ENCODE data around the gene POP4.
"Not testable (repeated sequence)": the region's sequence is repeated elsewhere in the genome, so short reads cannot be mapped to it uniquely, and the experiment has no call there.

Gene POP4

DNA sequence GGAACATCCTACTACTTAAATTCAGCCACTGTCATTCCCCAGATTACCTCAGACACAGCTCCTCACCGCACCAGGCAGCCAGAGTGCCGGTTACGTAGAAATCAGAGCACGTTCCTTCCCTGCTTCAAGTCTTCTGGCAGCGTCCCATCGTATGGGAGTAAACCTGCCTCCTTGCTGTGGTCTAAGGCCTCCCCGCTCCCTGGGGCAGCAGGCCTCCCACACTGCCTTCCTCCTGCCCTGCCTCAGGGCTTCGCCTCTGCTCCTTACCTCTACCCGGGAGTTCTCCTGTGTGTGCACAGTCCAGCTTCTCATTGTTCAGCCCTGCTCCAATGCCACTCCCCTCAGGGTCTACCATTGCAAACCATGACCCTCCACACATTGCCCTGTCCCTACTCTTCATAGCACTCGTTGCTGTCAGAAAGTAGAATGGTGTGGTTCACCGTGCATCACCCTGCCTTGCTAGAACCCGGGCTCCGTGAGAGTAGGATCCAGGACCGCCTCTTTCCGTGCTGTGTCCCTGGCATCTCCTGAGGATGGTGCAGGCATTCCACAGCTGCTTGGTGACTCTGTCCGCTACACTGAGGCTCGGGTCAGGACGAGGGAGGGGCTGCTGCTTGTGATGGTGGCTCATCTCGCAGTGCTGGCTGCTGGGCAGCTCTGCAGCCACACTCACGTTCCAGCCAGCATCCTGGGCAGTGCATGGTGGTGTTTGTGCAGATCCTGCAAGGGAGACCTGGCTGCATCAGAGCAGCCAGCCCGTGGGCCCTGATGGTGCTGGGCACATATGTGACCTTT, 6.9 kb downstream of the POP4 start:
- DNase-seq: no peak

DNA sequence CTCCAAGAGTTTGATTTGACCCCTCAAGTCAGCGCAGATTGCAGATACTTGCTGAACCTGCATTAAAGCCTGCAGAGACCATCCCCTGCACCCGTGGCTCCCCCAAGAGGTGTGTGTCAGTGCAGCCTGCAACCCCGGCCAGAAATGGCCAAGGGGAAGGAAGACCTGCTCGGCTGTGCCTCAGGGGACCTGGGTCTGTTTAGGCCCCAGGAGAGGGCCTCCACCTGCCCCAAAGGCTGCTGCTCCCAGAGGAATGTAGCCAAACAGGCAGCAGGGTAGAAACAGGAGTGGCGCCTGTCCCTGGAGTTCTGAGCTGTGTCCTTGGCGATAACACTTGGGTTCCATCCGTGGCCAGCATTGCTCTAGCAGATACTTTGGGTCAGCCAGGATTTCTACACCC, 8.0 kb downstream of the POP4 start:
- no peak for DNase-seq

DNA sequence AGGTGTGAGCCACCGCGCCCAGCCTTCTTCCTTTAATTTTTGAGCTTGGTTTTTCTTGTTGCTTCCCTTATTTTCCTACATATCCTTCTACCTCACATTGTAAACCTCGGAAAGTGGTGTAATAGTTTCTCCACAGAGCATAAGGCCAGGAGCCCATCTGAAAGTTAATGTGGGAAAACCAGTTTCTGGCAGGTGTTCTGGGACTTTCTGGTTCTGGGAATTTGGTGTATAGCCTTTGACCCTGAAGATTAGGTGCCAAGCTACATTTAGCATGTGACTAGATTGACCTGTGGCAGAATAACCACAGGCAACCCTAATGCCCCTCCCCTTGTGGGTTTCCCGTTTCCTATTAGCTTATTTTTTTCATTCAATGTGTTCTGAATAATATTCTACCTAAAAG, 8.7 kb downstream of the POP4 start:
- no peak for DNase-seq

DNA sequence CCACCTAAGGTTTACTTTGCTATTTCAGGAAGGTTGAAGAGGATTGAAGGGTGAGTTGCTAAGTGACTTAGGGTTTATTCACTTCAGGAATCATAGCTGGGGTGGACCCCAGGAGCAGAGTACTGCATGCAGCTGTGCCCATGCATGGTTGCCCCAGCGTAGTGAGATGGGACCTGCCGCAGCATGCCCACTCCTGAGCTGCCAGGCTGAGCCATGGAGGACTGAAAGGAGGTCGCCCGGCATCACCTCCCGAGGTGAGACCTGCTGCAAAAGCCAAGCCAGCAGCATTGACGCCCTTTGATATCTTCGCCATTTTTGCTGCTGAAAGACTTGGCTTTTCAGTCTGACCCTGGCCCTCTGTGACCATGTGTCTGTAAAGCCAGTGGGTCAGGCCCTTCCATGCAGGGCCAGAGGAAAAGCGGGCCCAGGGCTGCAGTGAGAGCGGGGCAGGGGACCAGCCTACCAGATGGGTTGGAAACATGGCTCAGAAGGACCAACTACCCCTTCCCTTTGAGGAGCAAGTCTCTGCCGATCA, 9.9 kb downstream of the POP4 start:
- no peak for DNase-seq

DNA sequence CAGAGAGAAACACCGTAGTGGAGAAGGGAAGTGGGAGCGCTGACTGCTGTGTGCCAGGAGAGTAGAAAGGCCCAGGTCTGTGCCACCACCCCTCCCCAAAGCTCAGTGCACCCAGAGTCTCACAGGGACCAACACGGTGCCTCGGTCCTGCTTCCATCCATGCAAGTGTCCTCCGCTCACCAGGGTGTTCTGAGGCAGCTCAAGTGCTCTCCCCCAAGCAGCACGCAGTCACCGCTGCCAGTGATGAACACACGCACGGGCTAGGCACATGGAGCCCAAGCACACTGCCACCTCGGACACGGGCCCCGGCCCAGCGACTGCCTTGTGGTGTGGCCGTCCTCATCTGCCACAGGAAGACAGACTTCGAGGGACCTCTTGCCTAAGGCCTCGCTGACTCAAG, 10.5 kb downstream of the POP4 start:
- no peak for DNase-seq

DNA sequence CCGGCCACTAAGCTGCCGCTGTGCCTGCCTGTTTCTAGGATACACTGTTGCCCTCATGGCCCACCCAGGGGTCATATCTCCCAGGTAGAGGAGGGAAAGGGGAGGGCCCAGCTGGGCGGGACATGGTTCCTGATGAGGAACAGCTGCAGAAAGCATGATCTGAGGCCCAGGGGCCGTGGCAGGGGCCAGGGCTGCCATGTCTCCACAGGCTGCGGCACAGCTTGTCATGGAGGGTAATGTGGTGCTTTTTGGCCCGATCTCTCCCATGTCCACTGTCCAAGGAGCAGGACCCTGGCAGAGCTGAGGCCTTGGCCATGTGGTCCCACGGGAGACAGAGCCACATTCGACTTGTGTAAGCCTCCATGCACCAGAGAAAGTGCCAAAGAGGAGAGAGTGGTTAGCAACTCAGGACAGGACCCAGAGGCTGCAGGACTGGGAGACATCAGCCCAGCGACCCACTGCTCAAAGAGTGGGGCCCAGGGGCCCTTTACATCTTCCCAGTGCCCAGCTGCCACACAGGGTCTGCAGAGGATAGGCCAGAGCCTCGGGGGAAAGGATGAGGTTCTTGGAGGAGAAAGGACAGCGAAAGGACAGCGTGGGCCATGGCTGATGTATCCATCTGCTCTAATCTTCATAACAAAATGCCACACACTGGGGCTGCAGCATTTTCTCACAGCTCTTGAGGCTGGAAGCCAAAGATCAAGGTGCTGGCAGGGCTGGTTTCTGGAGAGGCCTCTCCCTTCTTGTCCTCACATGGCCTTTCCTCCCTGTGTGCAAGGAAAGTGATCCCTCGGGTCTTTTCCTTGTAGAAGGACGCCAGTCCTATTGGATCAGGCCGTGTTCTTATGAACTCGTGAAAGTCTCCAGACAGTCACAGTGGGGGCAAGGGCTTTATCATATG, 11.5 kb downstream of the POP4 start:
- DNase-seq: no peak

DNA sequence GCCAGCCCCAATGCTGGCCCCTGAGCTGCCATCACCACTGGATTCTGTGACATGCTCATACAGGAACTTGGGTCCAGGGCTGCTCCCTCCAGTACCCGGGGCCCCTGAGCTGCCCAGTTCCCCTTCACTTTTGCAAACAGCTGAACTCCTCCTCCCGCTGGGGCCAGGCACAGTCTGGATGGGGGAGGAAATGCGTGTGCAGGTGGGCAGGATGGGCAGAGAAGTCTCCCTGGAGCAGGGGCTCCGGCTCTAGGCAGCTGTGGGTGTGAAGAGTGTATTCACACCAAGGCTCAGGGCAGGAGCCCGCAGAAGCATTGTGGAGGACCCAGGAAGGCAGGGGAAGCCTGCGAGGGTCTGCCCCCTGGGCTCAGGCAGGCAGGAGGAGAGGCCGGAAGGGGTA, 12.4 kb downstream of the POP4 start:
- no peak for DNase-seq

DNA sequence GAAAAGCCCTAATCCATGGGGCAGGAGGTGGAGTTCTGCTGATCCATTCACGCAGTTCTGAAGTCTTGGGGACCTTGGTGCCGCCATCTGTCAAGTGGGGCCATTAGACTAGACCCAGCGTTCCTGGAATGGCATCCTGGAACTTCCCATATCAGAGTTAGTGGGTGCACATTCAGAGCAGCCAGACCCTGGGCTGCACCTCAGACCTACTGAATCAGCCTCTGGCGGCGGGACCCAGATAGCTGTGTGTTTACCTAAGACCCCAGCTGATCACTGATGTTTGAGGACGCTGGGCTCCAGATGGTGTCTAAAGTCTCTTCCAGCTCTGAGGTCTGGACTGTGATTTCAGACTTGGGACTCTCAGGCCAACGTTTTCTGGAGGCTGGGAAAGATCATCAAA, 12.8 kb downstream of the POP4 start:
- no peak for DNase-seq

DNA sequence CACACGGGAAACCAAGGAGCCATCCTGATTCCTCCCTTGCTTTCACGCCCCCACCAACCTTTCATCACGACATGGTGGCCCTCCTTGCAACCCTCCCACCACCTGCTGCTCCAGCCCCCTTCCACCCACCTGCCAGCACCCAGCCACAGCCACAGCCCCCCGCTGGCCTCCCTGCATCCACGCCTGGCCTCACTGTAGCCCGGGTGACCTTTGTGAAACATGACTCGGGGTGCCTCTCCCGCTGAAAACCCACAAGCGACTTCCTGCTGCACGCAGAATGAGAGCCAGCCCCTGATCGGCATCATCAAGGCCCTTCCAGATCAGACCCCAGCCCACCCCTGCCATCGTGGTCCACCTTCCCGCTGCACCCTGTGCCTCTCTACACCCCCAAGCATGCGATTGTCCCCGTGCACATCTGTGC, 14.9 kb downstream of the POP4 start:
- no peak for DNase-seq

DNA sequence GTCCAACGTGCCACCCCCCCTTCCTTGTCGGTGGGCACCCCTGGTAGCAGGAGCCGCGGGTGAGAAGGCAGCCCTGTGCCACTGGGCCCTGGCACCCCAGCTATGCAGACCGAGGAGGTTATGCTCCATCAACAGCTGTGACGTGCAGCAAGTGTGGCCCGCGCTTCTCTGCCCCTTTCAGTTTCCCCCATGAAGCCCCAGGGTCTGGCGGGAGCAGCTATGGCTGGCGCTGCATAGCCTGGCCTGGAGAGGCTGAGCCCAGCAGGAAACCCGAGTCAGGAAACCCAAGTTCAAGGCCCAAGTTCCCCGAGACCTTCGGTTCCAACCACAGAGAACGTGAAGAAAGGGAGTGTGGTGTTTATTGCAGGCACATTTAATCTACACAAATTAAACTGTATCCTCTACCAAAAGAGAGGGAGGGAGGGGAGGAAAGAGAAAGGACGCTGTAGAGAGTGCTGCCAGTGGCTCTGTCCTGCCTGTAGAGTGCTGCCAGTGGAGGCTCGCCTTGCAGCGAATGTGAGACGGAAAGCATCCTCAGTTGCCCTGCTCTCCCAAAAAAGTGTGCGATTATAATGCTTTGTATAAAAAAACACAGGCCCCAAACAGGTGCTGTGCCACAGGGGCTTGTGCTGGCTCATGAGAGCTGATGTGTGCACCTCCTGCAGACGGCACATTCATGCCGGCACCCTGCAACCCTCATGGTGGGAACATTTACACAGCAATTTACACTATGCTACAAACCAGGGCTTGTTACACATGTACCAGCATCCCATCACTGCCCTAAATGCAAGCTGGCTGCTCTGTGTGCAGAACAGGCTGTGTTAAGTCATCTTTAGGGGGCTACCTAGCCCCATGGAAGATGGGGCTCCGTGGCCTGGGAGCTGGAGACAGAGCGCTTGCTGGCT, 16.3 kb downstream of the POP4 start:
- no peak for DNase-seq

DNA sequence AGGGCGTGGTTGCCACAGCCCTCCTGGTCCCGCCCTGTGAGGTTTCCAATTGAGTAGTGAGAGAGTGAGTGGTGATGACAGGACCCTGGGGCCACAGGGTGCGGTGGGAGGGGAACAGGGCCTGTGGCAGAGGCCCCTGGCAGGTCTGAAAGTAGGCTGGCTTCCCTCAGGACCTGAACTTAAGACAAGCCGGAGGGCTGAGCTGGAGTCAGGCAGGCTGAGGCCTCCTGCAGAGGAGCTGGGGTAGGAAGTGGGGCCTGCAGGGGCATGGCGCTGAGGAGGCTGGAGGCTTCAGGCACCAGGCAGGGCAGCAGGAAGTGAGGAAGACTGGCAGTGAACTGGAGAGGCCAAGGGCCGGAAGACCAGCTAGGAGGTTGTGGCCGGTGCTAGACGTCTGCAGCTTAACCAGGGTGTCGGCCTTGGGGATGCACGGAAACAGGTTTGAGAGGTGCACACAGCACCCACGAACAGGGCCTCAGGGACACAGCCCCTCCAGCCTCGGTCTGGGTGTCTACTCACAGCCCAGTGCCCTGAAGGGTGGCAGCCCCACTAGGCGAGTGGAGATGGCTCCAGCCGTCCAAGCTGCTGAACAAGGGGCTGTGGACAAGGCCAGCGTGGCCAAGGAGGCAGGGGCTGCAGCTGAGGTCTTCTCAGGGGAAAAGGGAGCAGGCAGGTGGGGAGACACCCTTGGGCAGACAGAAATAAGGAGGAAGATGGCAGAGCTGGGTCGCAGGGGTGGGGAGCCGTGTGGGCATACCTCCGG, 17.8 kb downstream of the POP4 start:
- DNase-seq: no peak

DNA sequence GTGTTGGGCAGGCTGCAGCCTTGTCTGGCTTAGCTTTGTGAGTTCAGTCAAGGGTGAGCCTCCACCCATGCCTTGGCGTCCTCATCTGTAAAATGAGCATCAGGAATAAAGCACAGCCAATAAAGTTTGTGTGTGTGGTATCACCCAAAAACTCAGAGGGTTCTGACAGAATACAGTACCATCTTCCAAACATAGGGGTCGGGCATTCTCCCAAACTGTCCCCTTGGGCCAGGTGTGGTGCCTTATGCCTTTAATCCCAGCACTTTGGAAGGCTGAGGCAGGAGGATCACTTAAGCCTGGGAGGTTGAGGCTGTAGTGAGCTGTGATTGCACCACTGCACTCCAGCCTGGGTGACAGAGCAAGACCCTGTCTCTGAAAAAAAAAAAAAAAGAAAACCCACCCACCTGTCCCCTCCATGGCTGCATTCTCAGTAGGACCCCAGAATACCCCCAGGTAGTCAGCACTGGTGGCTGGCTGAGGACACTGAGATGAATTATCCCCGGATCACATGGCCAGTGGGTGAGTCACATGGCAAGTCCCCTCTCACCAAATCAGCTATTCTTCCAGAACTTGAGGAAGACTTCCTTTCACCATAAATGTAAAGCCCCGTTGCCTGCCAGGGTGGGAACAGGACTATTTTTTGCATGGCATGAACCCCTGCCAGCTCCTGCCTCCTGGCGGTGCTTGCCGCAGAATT, 18.6 kb downstream of the POP4 start:
- no peak for DNase-seq

DNA sequence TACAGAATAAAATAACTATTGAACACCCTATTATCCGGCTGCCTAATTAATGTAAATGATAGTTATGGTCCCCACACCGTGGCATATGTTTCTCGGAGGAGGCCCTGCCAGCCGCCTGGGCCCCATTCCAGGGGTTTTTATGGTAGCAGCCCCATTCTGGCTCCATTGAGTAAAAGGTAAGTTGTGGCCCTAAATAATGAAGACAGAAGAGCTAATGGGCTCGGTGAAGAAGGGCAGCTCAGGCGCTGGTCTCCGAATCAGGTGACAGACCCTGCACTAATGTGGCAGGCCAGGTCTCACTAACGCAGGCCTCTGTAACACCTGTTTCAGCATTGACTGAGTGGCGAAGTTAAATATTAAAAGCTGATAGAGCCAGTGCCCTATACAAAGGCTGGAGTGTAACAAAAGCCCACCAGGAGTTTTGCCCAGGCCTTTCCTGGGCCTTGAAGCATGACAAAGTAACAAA, 19.1 kb downstream of the POP4 start:
- DNase-seq: no peak

DNA sequence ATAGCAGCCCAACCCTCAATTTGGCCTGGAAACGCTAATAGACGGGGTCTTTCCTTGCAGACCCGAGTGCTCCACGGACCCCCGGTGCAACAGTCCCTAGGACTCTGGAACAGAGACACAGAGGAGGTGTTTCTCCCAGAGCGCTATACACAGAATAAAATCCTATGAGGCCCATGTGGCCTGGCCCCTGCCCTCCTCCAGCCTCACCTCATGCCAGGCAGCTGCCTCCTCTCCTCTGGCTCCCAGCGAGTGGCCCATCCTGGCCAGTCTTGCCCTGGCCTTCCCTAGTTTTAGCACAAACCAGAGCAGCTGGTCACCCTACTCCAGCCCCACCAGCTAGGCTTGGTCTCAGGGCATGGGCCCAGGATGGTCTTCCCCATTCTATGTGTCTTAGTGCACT, 20.3 kb downstream of the POP4 start:
- DNase-seq: no peak

DNA sequence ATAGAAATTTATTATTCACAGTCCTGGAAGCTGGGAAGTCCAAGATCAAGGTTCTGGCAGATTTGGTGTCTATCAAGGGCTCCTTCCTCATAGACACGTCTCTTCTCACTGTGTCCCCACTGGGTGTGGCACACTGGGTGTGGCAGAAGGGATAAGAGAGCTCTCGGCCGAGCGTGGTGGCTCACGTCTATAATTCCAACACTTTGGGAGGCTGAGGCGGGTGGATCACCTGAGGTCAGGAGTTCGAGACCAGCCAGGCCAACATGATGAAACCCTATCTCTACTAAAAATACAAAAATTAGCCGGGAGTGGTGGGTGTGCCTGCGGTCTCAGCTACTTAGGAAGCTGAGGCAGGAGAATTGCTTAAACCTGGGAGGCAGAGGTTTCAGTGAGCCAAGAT, 20.7 kb downstream of the POP4 start:
- DNase-seq: not testable (repeated sequence)

DNA sequence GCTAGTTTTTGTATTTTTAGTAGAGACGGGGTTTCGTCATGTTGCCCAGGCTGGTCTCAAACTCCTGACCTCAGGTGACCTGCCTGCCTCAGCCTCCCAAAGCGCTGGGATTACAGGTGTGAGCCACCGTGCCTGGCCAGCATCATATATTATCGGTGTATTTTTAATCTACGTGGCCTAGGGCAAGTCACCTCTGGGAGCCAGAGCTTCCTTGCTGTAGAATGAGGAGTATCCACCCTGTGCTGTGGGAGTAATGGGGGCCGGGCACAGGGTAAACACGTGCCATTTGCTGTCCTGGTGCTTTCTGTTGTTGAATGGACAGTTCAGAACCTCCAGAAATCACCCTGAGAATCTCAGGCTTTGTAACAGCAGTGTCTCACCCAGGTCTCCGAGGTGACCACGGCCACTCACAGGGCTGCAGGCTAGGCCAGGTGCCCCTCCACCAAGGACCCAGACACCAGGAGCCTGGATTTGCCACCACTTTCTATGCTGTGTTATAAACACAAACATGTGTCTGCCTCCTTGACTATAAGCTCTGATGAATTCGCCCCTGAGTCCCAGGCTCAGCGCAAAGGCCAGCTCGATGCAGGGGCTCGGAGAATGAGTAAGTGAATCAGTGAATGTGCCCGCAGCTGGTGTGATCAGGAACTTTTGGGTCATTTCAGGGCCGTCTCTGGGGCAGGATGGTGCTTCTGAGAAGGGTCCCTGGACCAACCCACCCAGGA, 22.7 kb downstream of the POP4 start:
- DNase-seq: no peak

DNA sequence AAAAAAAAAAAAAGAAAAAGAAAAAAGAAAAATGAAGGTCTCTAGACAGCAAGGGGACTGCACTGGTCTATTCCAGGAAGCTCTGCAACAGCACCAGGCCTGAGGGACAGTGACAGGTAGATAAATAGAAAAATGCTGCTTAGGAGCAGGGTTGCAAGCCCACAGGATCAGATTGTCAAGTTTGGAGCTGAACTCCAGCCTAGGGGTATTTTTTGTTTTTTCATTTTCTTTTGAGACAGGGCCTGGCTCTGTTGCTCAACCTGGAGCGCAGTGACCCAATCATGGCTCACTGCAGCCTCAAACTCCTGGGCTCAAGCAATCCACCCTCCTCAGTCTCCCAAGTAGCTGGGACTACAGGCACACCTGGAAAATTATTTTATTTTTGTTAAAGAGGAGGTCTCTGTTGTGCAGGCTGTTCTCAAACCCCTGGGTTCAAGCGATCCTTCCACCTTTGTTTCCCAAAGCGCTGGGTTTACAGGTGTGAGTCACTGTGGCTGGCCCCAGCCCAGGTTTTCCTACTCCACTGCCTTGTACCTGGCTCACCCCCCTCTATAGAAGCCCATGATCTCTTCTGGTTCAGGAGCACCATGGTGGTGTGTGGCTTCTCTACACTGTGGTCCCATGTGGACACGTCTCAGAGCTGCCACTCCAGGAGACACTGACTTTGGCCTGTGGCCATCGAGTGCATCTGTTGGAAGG, 23.9 kb downstream of the POP4 start:
- DNase-seq: no peak

DNA sequence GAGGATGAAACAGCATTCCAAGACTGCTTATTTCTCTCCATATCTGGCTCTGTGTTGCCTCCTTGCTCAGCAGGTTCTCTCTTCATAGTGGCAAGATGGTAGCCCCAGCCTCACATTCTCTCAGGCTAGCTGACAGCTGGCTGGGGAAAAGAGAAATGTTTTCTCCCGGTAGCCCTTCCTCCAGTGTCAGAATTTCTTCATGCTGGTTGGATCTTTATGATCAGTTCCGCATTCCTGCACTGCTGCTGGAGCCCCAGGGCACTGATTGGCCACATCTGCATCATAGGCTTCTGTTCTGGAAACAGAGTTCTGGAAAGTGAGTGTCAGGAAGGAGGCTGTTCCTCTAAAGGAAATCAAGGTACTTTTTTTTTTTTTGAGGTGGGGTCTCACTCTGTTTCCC, 24.6 kb downstream of the POP4 start:
- no peak for DNase-seq

DNA sequence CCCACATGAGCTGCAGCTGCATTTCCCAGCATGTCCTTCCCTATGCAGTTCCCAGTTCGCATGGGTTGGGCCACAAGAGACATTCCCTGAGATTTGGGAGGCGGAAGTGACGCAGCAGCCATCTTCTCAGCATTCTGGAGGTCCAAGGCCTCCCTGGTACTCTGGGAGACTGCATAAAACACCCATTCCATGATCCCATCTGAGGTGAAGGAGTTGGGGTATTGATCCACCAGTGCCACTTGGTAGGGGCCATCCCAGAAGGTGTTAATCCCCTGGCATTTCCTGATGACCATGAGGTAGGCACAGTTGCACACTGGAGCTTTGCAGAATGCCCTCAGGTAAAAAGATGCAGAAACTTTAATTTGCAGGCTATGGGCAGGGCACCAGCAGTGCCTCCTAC, 25.4 kb downstream of the POP4 start:
- DNase-seq: no peak

DNA sequence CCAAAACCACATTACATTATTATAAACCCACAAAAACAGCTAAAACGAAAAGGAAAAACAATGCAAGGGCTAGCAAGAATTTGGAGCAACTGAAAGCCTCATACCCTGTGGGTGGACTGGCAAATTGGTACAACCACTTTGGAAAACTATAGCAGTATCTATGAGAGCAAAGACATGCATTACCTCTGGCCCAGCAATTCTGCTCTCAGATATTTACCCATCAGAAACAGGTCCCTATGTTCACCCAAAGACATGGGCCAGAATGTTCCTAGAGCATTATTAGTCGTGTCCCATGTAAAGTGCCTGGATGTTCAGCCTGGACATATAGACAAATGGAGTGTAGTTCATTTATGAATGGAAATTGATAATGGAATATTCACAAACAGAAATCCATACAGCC, 27.9 kb downstream of the POP4 start:
- no peak for DNase-seq

Measured in NCI-H510A (cell line).